Heart left ventricle (tissue), 16 donors: ENCODE results near the gene RGS6. TPM values are rescaled to one million over a fixed set of nuclear protein-coding genes. Genes with fewer than 3 reads are reported as not detected.

Source experiments
- ATAC-seq, 4 donors: fragments of 200-7000 bp; cut with Tn5 transposase; one replicate each; pipeline ENCODE4 v1.9.1; 2020 to 2022; ENCODE audit warnings: moderate library complexity in 4 of 4, mild to moderate bottlenecking in 3 of 4, moderate number of reproducible peaks in 1 of 4
- DNase-seq, 5 donors: peaks; one replicate each; pipeline ENCODE4 v3.0.0-alpha.2; 2020
- H3K27ac ChIP-seq, 12 donors: fragments of 200-600 bp; sonication (generic) in 4 of 12; one replicate each; pipeline versions ENCODE4 v1.5.0 to v1.8.0; 2016 to 2022; ENCODE audit warnings: mild to moderate bottlenecking in 2 of 12
- H3K27me3 ChIP-seq, 9 donors: fragments of 200-600 bp; sonication (generic) in 2 of 9; one replicate each; pipeline versions ENCODE4 v1.5.1 to v1.8.0; 2016 to 2022; ENCODE audit warnings: mild to moderate bottlenecking in 3 of 9
- H3K36me3 ChIP-seq, 9 donors: fragments of 200-600 bp; sonication (generic) in 2 of 9; one replicate each; pipeline versions ENCODE4 v1.5.0 to v1.8.0; 2018 to 2022; ENCODE audit warnings: mild to moderate bottlenecking in 2 of 9
- H3K4me1 ChIP-seq, 12 donors: fragments of 200-600 bp; sonication (generic) in 4 of 12; one replicate each; pipeline versions ENCODE4 v1.5.0 to v1.8.0; 2016 to 2022; ENCODE audit warnings: mild to moderate bottlenecking in 3 of 12
- H3K4me3 ChIP-seq, 12 donors: fragments of 200-600 bp; sonication (generic) in 4 of 12; one replicate each; pipeline versions ENCODE4 v1.5.0 to v1.8.0; 2017 to 2022; ENCODE audit warnings: mild to moderate bottlenecking in 9 of 12, moderate library complexity in 4 of 12
- H3K9me3 ChIP-seq, 12 donors: fragments of 200-600 bp; sonication (generic) in 4 of 12; one replicate each; pipeline versions ENCODE4 v1.5.0 to v1.8.0; 2016 to 2022; ENCODE audit warnings: mild to moderate bottlenecking in 1 of 12
- POLR2A ChIP-seq, 2 donors: fragments of 450-650 bp; IDR thresholded peaks; one replicate each; pipeline ENCODE4 v1.6.1; 2017; ENCODE audit warnings: antibody characterized with exemption in 2 of 2, mild to moderate bottlenecking in 2 of 2, moderate library complexity in 2 of 2
- WGBS, 4 donors: extraction: QIAGEN DNeasy Blood & Tissue Kit in 2 of 4; methylation state at CpG; one replicate each; pipeline versions ENCODE4 v1.1.5 to v1.1.7; 2013 to 2018; 5-methylcytosine and 5-hydroxymethylcytosine counted together
- intact Hi-C, 10 donors: fragments of 100-400 bp; cut with DNase I; formaldehyde crosslinking; loops; one replicate each; pipeline versions ENCODE4 v1.11.1 to v1.14.2; 2022
- polyA plus RNA-seq, 2 donors: library from polyadenylated mRNA; stranded (reverse); fragments of 200-250 nt; gene quantifications; one replicate each; pipeline ENCODE4 v1.2.3, GENCODE V29; 2013
- total RNA-seq, 9 donors: library from RNA; depleted of rRNA in 2 of 9; stranded (reverse); fragments of >200 nt in 2 of 9; fragmentation: NEBNext Ultra II Directional in 3 of 9; extraction: Animal tissue kit (Norgen Biotek cat#: 25700) in 3 of 9; gene quantifications; one replicate each; pipeline versions ENCODE4 v1.1.0 to v1.2.4, GENCODE V29; 2016 to 2023
- TF ChIP-seq, protein P1 (sequence below), 12 donors: fragments of 200-600 bp; sonication (generic) in 4 of 12; IDR thresholded peaks; one replicate each; pipeline versions ENCODE4 v1.5.0 to v1.8.0; 2018 to 2022; ENCODE audit warnings: antibody characterized with exemption in 12 of 12, mild to moderate bottlenecking in 5 of 12
- donor health status: ischemic (EF 13 %, LVEDD 7.1; RV severe dilation, severe dysfunction).
- donor health status: healthy with polysubstance abuse.
- donor health status: DM: no; HTN: yes; CAD: no.
- donor health status: DM: no; HTN: no; CAD: no.
- donor health status: ischemic (EF 25% LVEDD 6.9; RV normal size, moderate dysfunction).
- donor health status: ischemic (EF 25% LVEDD 5.7; RV mildly dilated, moderate dysfunction).
- donor health status: healthy.
- donor health status: DM: yes; HTN: yes; CAD: no.
- donor health status: ischemic (EF 35%, LVEDD 5.7; RV mildly dilated, moderate dysfunction).
- donor health status: nonischemic (EF 11% LVEDD 7.7; RV severe dilation, severe dysfunction).
- donor health status: DM: yes; HTN: yes; CAD: no.
- donor health status: PGD.
- donor health status: ischemic (EF 29% LVEDD 5.4; RV normal size, mild dysfunction).
- donor health status: nonischemic (EF 23%, LVEDD 6.1; RV moderate dilation, normal function).

Gene RGS6
- total and polyA plus RNA-seq, 11 donors = 1.3 to 25.4 (median 15.1) TPM

DNA sequence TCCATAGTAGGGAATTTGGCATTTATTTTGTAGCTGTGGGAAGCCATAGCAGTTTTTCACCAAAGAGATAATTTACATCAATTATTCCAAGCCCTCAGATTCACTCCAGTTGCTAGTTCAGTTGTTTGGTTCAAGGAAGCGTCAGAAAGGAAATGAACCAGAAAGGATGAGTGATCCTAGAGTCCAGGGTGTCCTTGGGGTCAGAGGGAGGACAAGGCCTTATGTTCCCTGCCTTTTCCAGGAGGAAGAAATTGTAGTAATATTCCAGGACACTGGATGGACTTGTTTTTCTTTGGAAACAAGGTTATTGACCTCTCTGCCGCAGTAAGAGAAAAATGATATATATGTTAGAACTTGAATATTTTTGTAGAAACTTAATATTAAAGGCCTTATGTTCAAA lies 409.5 kb downstream of the RGS6 start:
- H3K27ac ChIP-seq = no peak overlapping the region
- no peak for ATAC-seq
- no peaks in the 10 kb centered on the region for H3K4me1 ChIP-seq
- DNase-seq = no peak
- WGBS, 4 donors = 77 to 89% (median 83%) methylated on average over 2 of the region's 2 CpGs
- intact Hi-C loops = no loop called here
- H3K4me3 ChIP-seq = no peak overlapping the region
- no peaks in the 10 kb centered on the region for H3K36me3 ChIP-seq
- TF ChIP-seq, protein P1, sequence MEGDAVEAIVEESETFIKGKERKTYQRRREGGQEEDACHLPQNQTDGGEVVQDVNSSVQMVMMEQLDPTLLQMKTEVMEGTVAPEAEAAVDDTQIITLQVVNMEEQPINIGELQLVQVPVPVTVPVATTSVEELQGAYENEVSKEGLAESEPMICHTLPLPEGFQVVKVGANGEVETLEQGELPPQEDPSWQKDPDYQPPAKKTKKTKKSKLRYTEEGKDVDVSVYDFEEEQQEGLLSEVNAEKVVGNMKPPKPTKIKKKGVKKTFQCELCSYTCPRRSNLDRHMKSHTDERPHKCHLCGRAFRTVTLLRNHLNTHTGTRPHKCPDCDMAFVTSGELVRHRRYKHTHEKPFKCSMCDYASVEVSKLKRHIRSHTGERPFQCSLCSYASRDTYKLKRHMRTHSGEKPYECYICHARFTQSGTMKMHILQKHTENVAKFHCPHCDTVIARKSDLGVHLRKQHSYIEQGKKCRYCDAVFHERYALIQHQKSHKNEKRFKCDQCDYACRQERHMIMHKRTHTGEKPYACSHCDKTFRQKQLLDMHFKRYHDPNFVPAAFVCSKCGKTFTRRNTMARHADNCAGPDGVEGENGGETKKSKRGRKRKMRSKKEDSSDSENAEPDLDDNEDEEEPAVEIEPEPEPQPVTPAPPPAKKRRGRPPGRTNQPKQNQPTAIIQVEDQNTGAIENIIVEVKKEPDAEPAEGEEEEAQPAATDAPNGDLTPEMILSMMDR (IDR thresholded peaks at IDR 0.05) = no peak
- TF ChIP-seq POLR2A (IDR thresholded peaks at IDR 0.05) = no peak
- H3K9me3 ChIP-seq = peaks cover 0 to 9% (median 0%) of the 10 kb centered on the region in 12 donors
- no peaks in the 10 kb centered on the region for H3K27me3 ChIP-seq

DNA sequence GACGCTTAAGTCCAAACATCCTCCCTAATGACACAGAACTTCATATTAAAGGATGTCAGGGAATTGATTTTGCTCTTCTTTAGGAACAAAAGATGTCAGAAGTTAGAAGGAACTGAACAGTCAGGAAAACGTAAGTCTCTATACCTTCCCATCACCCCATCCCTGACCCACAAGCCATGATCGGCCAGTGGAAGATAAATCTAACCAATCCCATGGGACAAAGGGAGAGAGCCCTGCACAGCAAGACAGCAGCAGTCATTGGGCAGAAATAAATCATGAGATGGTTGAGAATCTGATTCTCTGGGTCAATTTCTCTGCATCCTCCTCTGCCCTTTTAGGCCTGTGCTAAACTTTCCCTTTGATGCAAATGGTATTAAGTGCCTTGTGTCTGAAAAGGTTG lies 414.9 kb downstream of the RGS6 start:
- H3K27ac ChIP-seq = no peak overlapping the region
- peaks cover 0 to 9% (median 0%) of the 10 kb centered on the region in 12 donors for H3K9me3 ChIP-seq
- no peak for TF ChIP-seq POLR2A (IDR thresholded peaks at IDR 0.05)
- TF ChIP-seq, protein P1 (IDR thresholded peaks at IDR 0.05) = no peak
- no peak for ATAC-seq
- H3K27me3 ChIP-seq = no peaks in the 10 kb centered on the region
- 63 to 85% (median 77%) methylated on average over 3 of the region's 3 CpGs for WGBS, 4 donors
- H3K36me3 ChIP-seq = no peaks in the 10 kb centered on the region
- DNase-seq = no peak
- intact Hi-C loops = no loop called here
- no peaks in the 10 kb centered on the region for H3K4me1 ChIP-seq
- no peak overlapping the region for H3K4me3 ChIP-seq

DNA sequence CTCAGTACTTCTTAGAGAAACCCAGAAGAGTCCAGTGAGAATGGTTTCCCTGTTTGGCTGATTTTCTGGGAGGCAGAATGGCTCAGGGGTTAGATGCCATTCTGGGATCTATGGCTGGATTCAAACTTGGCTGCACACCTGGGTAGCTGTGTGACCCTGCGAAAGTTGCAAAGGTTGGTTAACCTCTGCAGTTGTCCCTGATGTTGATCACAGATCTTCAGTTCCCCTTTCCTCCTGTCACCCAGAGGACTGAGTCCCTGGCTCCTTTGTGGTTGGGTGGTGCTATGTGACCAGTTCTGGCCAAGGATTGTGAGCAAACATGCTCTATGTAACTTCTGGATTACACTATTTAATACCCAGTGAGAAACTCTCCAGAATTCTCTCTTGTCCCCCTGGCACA lies 418.0 kb downstream of the RGS6 start:
- ATAC-seq (no peak), DNase-seq (no peak)
- 95 to 100% (median 99%) methylated on average over 1 of the region's 1 CpG for WGBS, 4 donors
- H3K27me3 ChIP-seq = no peaks in the 10 kb centered on the region
- no peaks in the 10 kb centered on the region for H3K36me3 ChIP-seq
- H3K27ac ChIP-seq = no peak overlapping the region
- intact Hi-C loops = no loop called here
- no peak overlapping the region for H3K4me3 ChIP-seq
- H3K9me3 ChIP-seq = no peaks in the 10 kb centered on the region
- no peak for TF ChIP-seq POLR2A (IDR thresholded peaks at IDR 0.05)
- TF ChIP-seq, protein P1 (IDR thresholded peaks at IDR 0.05) = no peak
- no peaks in the 10 kb centered on the region for H3K4me1 ChIP-seq

DNA sequence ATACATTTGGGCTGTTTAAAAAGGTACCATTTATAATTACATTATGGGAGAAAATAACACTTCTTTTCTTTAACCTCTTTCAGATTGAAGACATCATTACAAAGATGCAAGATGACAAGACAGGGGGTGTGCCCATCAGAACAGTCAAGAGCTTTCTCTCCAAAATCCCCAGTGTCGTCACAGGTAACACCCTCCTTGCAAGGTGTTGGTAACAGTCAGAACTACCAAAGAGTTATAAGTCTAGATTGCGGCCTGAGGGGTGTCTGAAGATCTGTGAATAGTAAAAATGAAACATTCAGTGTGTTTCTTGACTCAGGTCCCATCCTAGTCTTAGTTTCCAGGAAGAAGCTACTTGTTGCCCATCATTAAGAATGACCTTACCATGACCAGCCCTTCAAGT lies 419.8 kb downstream of the RGS6 start:
- no peaks in the 10 kb centered on the region for H3K4me1 ChIP-seq
- no peak overlapping the region for H3K4me3 ChIP-seq
- intact Hi-C loops = no loop called here
- ATAC-seq (no peak), DNase-seq (no peak)
- no peak for TF ChIP-seq POLR2A (IDR thresholded peaks at IDR 0.05)
- TF ChIP-seq, protein P1 (IDR thresholded peaks at IDR 0.05) = no peak
- H3K27ac ChIP-seq = no peak overlapping the region
- no peaks in the 10 kb centered on the region for H3K36me3 ChIP-seq
- no peaks in the 10 kb centered on the region for H3K27me3 ChIP-seq
- no peaks in the 10 kb centered on the region for H3K9me3 ChIP-seq
- 84 to 94% (median 94%) methylated on average over 2 of the region's 2 CpGs for WGBS, 4 donors
